Cardiac septum (tissue), 1 donor: ENCODE data around the gene TMEM14A. TPM values are rescaled to one million over a fixed set of nuclear protein-coding genes. Genes with fewer than 3 reads are reported as not detected.

Experiments
- DNase-seq: peaks from one replicate; pipeline ENCODE4 v3.0.0-alpha.2; 2020; ENCODE audit warnings: low spot score
- intact Hi-C: fragments of 100-400 bp; cut with DNase I; formaldehyde crosslinking; loops from one replicate; pipeline ENCODE4 v1.14.0; 2022
- long read RNA-seq: library from polyadenylated mRNA; unstranded; transcript quantifications from one replicate; pipeline ENCODE4 v2.0.0, GENCODE V29; 2021
- total RNA-seq: library from RNA; stranded (reverse); fragmentation: NEBNext Ultra II Directional; extraction: Animal tissue kit (Norgen Biotek cat#: 25700); gene quantifications from one replicate; pipeline ENCODE4 v1.2.1, GENCODE V29; 2021
- donor health status: DM: no; HTN: no; CAD: no.

The TMEM14A gene
- total RNA-seq = 8.3 TPM
- long read RNA-seq, transcript TMEM14A-201 (5 exons, 992 nt) = major isoform, 14 of 15 reads
- long read RNA-seq, partial matches to known transcripts = 0 of 15 reads
- long read RNA-seq, other reads (novel, unspliced or antisense) = 1 of 15 reads

- intact Hi-C loops = no loop called here
- peak; percentile 95 for DNase-seq
Measured at GRCh38 chr6:52670502-52671409, at the start of gene TMEM14A. TMEM14A (plus strand) TSS chr6:52671113; CDS start chr6:52677103, 5,990 bp downstream.

- intact Hi-C loops = no loop called here
- DNase-seq = no peak
Measured at GRCh38 chr6:52621631-52622030, 49.3 kb upstream of the TMEM14A start.

- no peak for DNase-seq
- intact Hi-C loops = no loop called here
Measured at GRCh38 chr6:52622810-52623209, 48.1 kb upstream of the TMEM14A start.

- intact Hi-C loops = no loop called here
Measured at GRCh38 chr6:52632011-52632410, 38.9 kb upstream of the TMEM14A start.

GRCh38 chr6:52634211-52634610, 36.7 kb upstream of the TMEM14A start:
- intact Hi-C loops = no loop called here
- no peak for DNase-seq

More at GRCh38 chr6:52632011-52632410, 38.9 kb upstream of the TMEM14A start:
- no peak for DNase-seq

- intact Hi-C loops = no loop called here
- DNase-seq = no peak
Measured at GRCh38 chr6:52635049-52635577, 35.8 kb upstream of the TMEM14A start.

- intact Hi-C loops = no loop called here
- no peak for DNase-seq
Measured at GRCh38 chr6:52636830-52637229, 34.1 kb upstream of the TMEM14A start.

GRCh38 chr6:52639493-52639892, 31.4 kb upstream of the TMEM14A start:
- DNase-seq = no peak
- intact Hi-C loops = no loop called here

GRCh38 chr6:52640170-52640569, 30.7 kb upstream of the TMEM14A start:
- intact Hi-C loops = no loop called here
- no peak for DNase-seq

GRCh38 chr6:52640916-52641315, 30.0 kb upstream of the TMEM14A start:
- DNase-seq = no peak
- intact Hi-C loops = no loop called here

GRCh38 chr6:52641388-52641787, 29.5 kb upstream of the TMEM14A start:
- intact Hi-C loops = no loop called here
- DNase-seq = no peak

GRCh38 chr6:52641826-52642225, 29.1 kb upstream of the TMEM14A start:
- intact Hi-C loops = no loop called here
- DNase-seq = no peak

GRCh38 chr6:52642368-52642767, 28.5 kb upstream of the TMEM14A start:
- intact Hi-C loops = no loop called here

GRCh38 chr6:52643158-52643557, 27.8 kb upstream of the TMEM14A start:
- intact Hi-C loops = no loop called here
- no peak for DNase-seq

More at GRCh38 chr6:52642368-52642767, 28.5 kb upstream of the TMEM14A start:
- DNase-seq = no peak

GRCh38 chr6:52644253-52644652, 26.7 kb upstream of the TMEM14A start:
- DNase-seq = no peak
- intact Hi-C loops = no loop called here

GRCh38 chr6:52645976-52646375, 24.9 kb upstream of the TMEM14A start:
- no peak for DNase-seq
- intact Hi-C loops = no loop called here

- DNase-seq = no peak
- intact Hi-C loops = no loop called here
Measured at GRCh38 chr6:52647199-52647598, 23.7 kb upstream of the TMEM14A start.

- no peak for DNase-seq
- intact Hi-C loops = loop anchor here (5.0 kb wide), 1 partner anchor 52 kb away; no protein-coding TSS in a partner anchor
Measured at GRCh38 chr6:52649536-52650160, 21.3 kb upstream of the TMEM14A start.

GRCh38 chr6:52650941-52651340, 20.0 kb upstream of the TMEM14A start:
- intact Hi-C loops = loop anchor here (5.0 kb wide), 1 partner anchor 54 kb away; no protein-coding TSS in a partner anchor
- no peak for DNase-seq

- DNase-seq = no peak
- intact Hi-C loops = loop anchor here (5.0 kb wide), 1 partner anchor 56 kb away; no protein-coding TSS in a partner anchor
Measured at GRCh38 chr6:52653151-52653550, 17.8 kb upstream of the TMEM14A start.
